ENCODE results near the gene HCRTR2.
"Not testable (repeated sequence)": the region's sequence is repeated elsewhere in the genome, so short reads cannot be mapped to it uniquely, and the experiment has no call there.

The HCRTR2 gene

DNA sequence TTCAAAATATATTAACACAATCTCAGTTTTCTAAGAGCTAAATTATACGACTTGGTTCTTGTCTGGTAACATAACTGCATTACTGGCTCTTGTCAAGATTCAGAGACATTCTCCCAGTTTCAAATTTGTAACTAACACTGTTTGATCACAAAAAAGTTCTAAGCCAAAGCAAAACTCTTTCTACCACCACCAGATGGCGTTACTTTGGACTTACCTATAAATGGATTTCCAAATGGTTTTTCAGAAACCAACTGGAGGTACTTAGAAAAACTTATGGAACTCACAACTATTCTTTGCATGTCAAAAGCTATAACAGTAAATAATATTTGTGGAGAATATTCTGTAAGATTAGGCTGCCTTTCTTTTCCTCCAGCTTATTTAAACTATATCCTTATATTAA lies 118.8 kb downstream of the HCRTR2 start:
- TF ChIP-seq, protein P1, sequence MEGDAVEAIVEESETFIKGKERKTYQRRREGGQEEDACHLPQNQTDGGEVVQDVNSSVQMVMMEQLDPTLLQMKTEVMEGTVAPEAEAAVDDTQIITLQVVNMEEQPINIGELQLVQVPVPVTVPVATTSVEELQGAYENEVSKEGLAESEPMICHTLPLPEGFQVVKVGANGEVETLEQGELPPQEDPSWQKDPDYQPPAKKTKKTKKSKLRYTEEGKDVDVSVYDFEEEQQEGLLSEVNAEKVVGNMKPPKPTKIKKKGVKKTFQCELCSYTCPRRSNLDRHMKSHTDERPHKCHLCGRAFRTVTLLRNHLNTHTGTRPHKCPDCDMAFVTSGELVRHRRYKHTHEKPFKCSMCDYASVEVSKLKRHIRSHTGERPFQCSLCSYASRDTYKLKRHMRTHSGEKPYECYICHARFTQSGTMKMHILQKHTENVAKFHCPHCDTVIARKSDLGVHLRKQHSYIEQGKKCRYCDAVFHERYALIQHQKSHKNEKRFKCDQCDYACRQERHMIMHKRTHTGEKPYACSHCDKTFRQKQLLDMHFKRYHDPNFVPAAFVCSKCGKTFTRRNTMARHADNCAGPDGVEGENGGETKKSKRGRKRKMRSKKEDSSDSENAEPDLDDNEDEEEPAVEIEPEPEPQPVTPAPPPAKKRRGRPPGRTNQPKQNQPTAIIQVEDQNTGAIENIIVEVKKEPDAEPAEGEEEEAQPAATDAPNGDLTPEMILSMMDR (IDR thresholded peaks at IDR 0.05; ENCODE audit: low read depth, low read length), result no peak
- no peak overlapping the region for H3K4me3 ChIP-seq (ENCODE audit: low read depth, low read length)

DNA sequence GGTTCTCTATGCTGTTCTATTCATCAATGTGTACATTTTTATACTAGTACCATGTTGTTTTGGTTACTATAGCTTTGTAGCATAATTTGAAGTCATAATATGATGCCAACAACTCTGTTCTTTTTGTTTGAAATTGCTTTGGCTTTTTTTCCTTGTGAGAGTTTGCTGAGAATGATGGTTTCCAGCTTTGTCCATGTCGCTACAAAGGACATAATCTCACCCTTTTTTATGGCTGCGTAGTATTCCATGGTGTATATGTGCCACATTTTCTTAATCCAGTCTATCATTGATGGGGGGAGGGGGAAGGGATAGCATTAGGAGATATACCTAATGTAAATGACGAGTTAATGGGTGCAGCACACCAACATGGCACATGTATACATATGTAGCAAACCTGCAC lies 122.9 kb downstream of the HCRTR2 start:
- not testable (repeated sequence) for H3K4me3 ChIP-seq (ENCODE audit: low read depth, low read length)

DNA sequence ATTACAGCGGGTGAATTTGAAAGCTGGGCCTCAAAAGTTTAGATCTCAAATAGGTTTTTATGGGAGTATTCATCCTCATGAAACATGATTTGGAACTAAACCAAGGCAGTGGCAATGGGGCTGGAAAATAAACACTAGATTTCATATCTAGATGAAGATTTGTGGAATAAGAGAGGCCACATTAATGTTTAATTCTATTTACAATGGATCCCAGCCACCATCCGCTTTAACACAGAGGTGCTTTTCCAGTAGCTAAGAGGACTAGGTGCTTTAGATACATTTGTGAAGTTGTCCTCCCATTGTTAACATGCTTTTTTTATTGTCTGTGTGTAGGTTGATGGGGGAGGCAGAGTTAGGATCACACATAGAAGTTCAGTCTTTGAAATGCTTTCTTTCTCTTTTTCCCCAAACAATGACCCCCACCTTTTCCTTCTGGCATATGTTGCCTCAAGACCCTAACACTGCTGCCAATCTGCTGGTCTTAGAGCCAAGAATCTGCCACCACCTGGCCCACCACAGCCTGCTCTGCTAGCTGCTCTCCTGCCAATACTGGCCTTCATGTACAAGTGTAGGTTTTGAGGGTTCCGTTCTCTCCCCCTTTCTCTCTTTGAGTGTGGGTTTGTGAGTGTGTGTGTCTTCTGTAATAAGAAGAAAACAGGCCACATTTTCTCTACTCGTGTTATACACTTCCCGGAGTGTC lies 125.1 kb downstream of the HCRTR2 start:
- H3K4me3 ChIP-seq (ENCODE audit: low read depth, low read length), result no peak overlapping the region
- TF ChIP-seq, protein P1 (IDR thresholded peaks at IDR 0.05; ENCODE audit: low read depth, low read length), result no peak

DNA sequence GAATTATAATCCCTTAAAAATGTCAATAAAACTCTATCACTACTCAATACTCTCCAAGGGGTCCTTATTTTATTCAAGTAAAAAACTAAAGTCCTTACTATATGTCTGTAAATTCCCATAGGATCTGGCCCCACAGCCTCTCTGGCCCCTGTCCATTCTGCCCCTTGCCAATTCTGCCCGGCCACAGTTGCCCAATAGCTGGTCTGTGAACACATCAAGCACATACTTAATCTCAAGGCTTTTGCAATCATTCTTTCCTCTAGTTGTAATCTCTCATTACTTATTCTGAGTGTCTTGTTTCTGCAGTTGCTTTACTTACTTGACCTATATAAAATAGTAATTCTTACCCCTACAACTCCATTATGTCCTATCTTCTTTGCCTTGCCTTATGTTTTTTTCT lies 130.4 kb downstream of the HCRTR2 start:
- TF ChIP-seq, protein P1 (IDR thresholded peaks at IDR 0.05; ENCODE audit: low read depth, low read length), result no peak
- H3K4me3 ChIP-seq (ENCODE audit: low read depth, low read length), result no peak overlapping the region

DNA sequence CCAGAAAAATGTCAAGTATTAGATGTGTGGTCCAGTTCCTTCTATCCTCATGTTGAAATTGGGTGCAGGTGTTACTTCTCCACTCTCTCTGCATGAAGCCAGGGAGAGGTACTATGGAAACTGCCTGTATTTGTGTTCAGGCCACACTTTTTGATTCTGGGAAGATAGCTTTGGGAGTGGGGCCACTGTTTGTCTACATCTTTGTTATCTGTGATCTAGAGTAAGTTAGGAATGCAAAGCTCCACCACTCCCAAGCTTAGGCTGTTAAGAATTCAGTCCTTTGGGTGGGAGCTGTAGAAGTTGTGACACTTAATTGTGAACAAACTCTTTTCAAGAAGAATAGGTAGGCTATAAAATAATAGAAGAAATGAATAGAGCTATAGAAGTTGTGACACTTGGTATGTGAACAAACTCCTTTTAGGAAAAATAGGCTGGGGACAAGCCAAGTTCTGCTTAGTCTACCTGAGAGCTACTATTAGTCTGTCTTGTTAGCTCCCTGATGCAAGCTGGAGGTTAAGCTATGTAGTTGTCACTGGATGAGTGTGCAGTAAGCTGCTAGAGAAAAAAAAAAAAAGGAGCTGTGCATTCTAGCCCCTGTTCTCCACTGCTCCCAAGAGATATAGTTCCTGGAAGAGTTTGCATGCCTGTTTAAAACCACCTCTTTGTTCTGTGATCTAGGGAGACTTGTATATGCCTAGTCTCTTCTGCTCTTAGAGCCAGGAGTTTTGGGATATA lies 145.8 kb downstream of the HCRTR2 start:
- TF ChIP-seq, protein P1 (IDR thresholded peaks at IDR 0.05; ENCODE audit: low read depth, low read length), result no peak
- H3K4me3 ChIP-seq (ENCODE audit: low read depth, low read length), result no peak overlapping the region

DNA sequence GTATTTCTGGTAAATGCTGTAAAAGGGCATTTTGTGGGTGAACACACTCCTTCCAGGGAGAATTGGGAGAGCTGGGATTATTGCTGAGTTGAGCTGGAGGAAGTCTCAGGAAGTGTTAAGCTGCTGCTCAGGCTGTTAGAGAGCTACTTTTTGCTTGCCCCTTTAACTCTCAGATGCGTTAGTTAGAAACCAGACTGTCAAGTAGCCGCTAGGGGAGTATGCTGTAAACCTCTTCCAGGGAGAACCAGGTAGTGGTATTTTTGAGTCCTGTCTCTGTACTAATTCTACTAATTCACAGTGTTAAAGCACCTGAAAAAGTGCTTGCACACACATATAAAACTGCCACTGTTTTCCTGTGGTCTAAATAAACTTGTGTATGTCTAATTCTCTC lies 146.4 kb downstream of the HCRTR2 start:
- TF ChIP-seq, protein P1 (IDR thresholded peaks at IDR 0.05; ENCODE audit: low read depth, low read length), result no peak
- no peak overlapping the region for H3K4me3 ChIP-seq (ENCODE audit: low read depth, low read length)

DNA sequence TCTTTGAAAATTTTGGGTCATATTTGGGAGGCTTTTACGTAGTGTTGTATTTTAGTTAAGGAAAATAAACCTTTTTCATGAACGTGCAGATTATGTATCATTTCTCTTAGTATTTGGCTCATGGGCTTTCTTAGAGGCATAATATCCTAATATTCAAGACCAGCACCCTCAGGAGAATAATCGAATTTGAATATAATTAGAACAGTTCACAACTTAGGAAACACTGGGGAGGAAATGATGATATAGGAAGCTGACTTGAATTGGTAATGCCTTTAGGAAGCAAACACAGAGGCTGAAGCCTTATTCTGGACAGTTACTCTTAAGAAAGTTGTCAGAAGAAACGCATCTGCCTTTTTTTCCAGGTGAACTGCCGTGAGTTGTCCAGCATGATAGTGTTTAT lies 152.9 kb downstream of the HCRTR2 start, which contains the start of gene GFRAL:
Gene GFRAL, plus strand, starts transcription at position 301 of the 400 bp plus-strand sequence. Its CDS starts 86 bp downstream, at position 387.
- TF ChIP-seq, protein P1 (IDR thresholded peaks at IDR 0.05; ENCODE audit: low read depth, low read length), result no peak
- H3K4me3 ChIP-seq (ENCODE audit: low read depth, low read length), result no peak within 1 kb of the TSS

Data from WI38 (cell line).